ENCODE data around the gene INPP5B. TPM values are rescaled to one million over a fixed set of nuclear protein-coding genes. Genes with fewer than 3 reads are reported as not detected.

The INPP5B gene
- total RNA-seq, result 19.7 and 21.9 TPM in 2 replicates

GRCh38 chr1:37946703-37947360 is at the start of gene INPP5B:
Gene INPP5B, minus strand, starts transcription at chr1:37947053. Its CDS starts 745 bp downstream, at chr1:37946308.

GRCh38 chr1:37859507-37860345 is 87.1 kb downstream of the INPP5B start, which contains the start of gene MTF1:
Gene MTF1, minus strand, starts transcription at chr1:37859592. Its CDS starts 1,934 bp downstream, at chr1:37857658.

Other genes with a start within 250 kb of the INPP5B start
- not detected in 2 replicates for gene EPHA10, start 181.9 kb downstream of the INPP5B start, total RNA-seq
- gene MANEAL, start 153.2 kb downstream of the INPP5B start, total RNA-seq, result 0.35 TPM in 1 of 2 replicates, not detected in the other
- 61.5 and 91.7 TPM in 2 replicates for gene C1orf122, start 139.3 kb downstream of the INPP5B start, total RNA-seq
- 17.0 and 18.3 TPM in 2 replicates for gene YRDC, start 138.8 kb downstream of the INPP5B start, total RNA-seq
- 1.7 and 1.8 TPM in 2 replicates for gene MTF1, start 87.5 kb downstream of the INPP5B start, total RNA-seq
- gene SF3A3, start 43.0 kb upstream of the INPP5B start, total RNA-seq, result 54.2 and 72.1 TPM in 2 replicates
- 55.3 and 59.4 TPM in 2 replicates for gene FHL3, start 58.5 kb upstream of the INPP5B start, total RNA-seq
- 37.2 and 48.9 TPM in 2 replicates for gene UTP11, start 65.7 kb upstream of the INPP5B start, total RNA-seq
- not detected in 2 replicates for gene POU3F1, start 99.7 kb upstream of the INPP5B start, total RNA-seq